HCT116 (cell line): ENCODE data around the gene FAHD1. TPM values are rescaled to one million over a fixed set of nuclear protein-coding genes. Genes with fewer than 3 reads are reported as not detected.

Experiments
- ATAC-seq: fragments of 200-7000 bp; cut with Tn5 transposase; 2 replicates; pipeline ENCODE4 v1.9.1; 2020; ENCODE audit warnings: mild to moderate bottlenecking, moderate library complexity
- BruUV-seq: library from RNA; stranded (reverse); fragments of 400-500 nt; replicated peaks from 2 replicates; lab custom pipeline; 2021; lab: Mats Ljungman, UMichigan
- CTCF ChIA-PET: fragments of 300-600 bp; sonication (Branson Sonifier 250); formaldehyde crosslinking; loops from one replicate; lab custom pipeline; 2021; ENCODE audit warnings: antibody characterized with exemption; lab: Charles Lee
- POLR2A ChIA-PET: fragments of 300-600, 350-600 bp; sonication (Branson Sonifier 250); formaldehyde crosslinking; loops from one replicate; lab custom pipeline; 2021; ENCODE audit warnings: antibody characterized with exemption; lab: Charles Lee
- RAD21 ChIA-PET, 2 experiments: fragments of 300-600 bp; sonication (Branson Sonifier 250); formaldehyde crosslinking; loops; one replicate each; lab custom pipeline; 2023; ENCODE audit warnings: low total read pairs in 2 of 2; ENCODE audit not compliant: uncharacterized antibody in 2 of 2, unreplicated experiment in 2 of 2, low non-redundant PET in 1 of 2; lab: Charles Lee
- DNase-seq: peaks from one replicate; pipeline ENCODE4 v3.0.0-alpha.2; 2010; ENCODE audit warnings: low read depth, low spot score
- H2AFZ ChIP-seq: fragments of 200-600 bp; shearing (Covaris generic), sonication (generic); 2 replicates; pipeline ENCODE4 v1.6.1; 2017; ENCODE audit warnings: low read depth, mixed run types, mixed read lengths, antibody characterized with exemption, low read length; ENCODE audit not compliant: poor library complexity, severe bottlenecking
- H3K27ac ChIP-seq: 2 replicates; pipeline ENCODE4 v1.5.1; 2012; ENCODE audit warnings: low read depth, low read length
- H3K27me3 ChIP-seq: fragments of 200-600 bp; sonication (generic); 2 replicates; pipeline ENCODE4 v1.6.1; 2016; ENCODE audit warnings: mixed run types, low read length, mixed read lengths; ENCODE audit not compliant: insufficient read depth
- H3K36me3 ChIP-seq, 2 experiments: fragments of 200-500 bp in 1 of 2; fragments of 200-600 bp in 1 of 2; sonication (Bioruptor generic) in 1 of 2; sonication (generic) in 1 of 2; 2 replicates each; pipeline versions ENCODE4 v1.5.1 to v1.6.1; 2014 to 2016; ENCODE audit warnings: low read length in 2 of 2, inconsistent platforms in 1 of 2, mixed read lengths in 1 of 2, mixed run types in 1 of 2; ENCODE audit not compliant: insufficient read depth in 2 of 2, control insufficient read depth in 1 of 2
- H3K4me1 ChIP-seq, 2 experiments: fragments of 200-600 bp in 1 of 2; sonication (generic) in 1 of 2; 2 replicates each; pipeline versions ENCODE4 v1.5.1 to v1.6.1; 2012 to 2017; ENCODE audit warnings: low read length in 2 of 2, inconsistent platforms in 1 of 2, mild to moderate bottlenecking in 1 of 2, mixed read lengths in 1 of 2, mixed run types in 1 of 2, moderate library complexity in 1 of 2; ENCODE audit not compliant: insufficient read depth in 2 of 2, control insufficient read depth in 1 of 2
- H3K4me2 ChIP-seq: fragments of 200-600 bp; sonication (generic); 2 replicates; pipeline ENCODE4 v1.6.1; 2017; ENCODE audit warnings: mixed run types, low read length, mixed read lengths
- H3K4me3 ChIP-seq, 2 experiments: fragments of 200-600 bp in 1 of 2; sonication (generic) in 1 of 2; replicated peaks in 1 of 2; 2 replicates each; pipeline ENCODE4 v1.5.1; 2011 to 2016; ENCODE audit warnings: low read length in 2 of 2, control low read depth in 1 of 2, low read depth in 1 of 2, mild to moderate bottlenecking in 1 of 2, mixed read lengths in 1 of 2, mixed run types in 1 of 2
- H3K79me2 ChIP-seq: fragments of 200-600 bp; sonication (generic); 2 replicates; pipeline ENCODE4 v1.6.1; 2017; ENCODE audit warnings: mild to moderate bottlenecking, mixed run types, low read length, moderate library complexity, mixed read lengths; ENCODE audit not compliant: insufficient read depth
- H3K9ac ChIP-seq: fragments of 200-600 bp; sonication (generic); 2 replicates; pipeline ENCODE4 v1.6.1; 2016; ENCODE audit warnings: low read length, mixed read lengths
- H3K9me2 ChIP-seq: fragments of 200-600 bp; sonication (generic), shearing (Covaris generic); 2 replicates; pipeline ENCODE4 v1.6.1; 2017; ENCODE audit warnings: mixed run types, mild to moderate bottlenecking, moderate library complexity; ENCODE audit not compliant: insufficient read depth
- H3K9me3 ChIP-seq, 2 experiments: fragments of 200-500 bp in 1 of 2; fragments of 200-600 bp in 1 of 2; sonication (Bioruptor generic) in 1 of 2; sonication (generic) in 1 of 2; 2 replicates each; pipeline ENCODE4 v1.6.1; 2014 to 2017; ENCODE audit warnings: low read length in 2 of 2, mixed read lengths in 2 of 2, inconsistent platforms in 1 of 2, low read depth in 1 of 2, mild to moderate bottlenecking in 1 of 2, mixed run types in 1 of 2, moderate library complexity in 1 of 2; ENCODE audit not compliant: control insufficient read depth in 1 of 2, insufficient read depth in 1 of 2
- H4K20me1 ChIP-seq: fragments of 200-600 bp; sonication (generic), shearing (Covaris generic); 2 replicates; pipeline ENCODE4 v1.6.1; 2017; ENCODE audit warnings: mixed run types, mild to moderate bottlenecking, moderate library complexity; ENCODE audit not compliant: insufficient read depth
- CBX3 ChIP-seq: IDR thresholded peaks from 2 replicates; pipeline ENCODE4 v1.6.1; 2012; ENCODE audit warnings: low read depth
- EGR1 ChIP-seq: IDR thresholded peaks from 2 replicates; pipeline ENCODE4 v1.6.1; 2012; ENCODE audit warnings: low read depth
- ELF1 ChIP-seq: IDR thresholded peaks from 2 replicates; pipeline ENCODE4 v1.6.1; 2012; ENCODE audit warnings: low read depth, borderline replicate concordance
- EZH2 ChIP-seq: fragments of 200-600 bp; sonication (generic); IDR thresholded peaks from 2 replicates; pipeline ENCODE4 v1.6.1; 2017; ENCODE audit warnings: antibody characterized with exemption, mixed run types
- EZH2phosphoT487 ChIP-seq: fragments of 200-600 bp; IDR thresholded peaks from 2 replicates; pipeline ENCODE4 v1.6.1; 2018; ENCODE audit warnings: antibody characterized with exemption, borderline replicate concordance
- FOSL1 ChIP-seq: IDR thresholded peaks from 2 replicates; pipeline ENCODE4 v1.6.1; 2012; ENCODE audit warnings: low read depth
- JUND ChIP-seq: IDR thresholded peaks from 2 replicates; pipeline ENCODE4 v1.6.1; 2012
- POLR2AphosphoS5 ChIP-seq: IDR thresholded peaks from 2 replicates; pipeline ENCODE4 v1.6.1; 2011; ENCODE audit warnings: mild to moderate bottlenecking, low read depth, low read length, moderate library complexity
- SRF ChIP-seq: IDR thresholded peaks from 2 replicates; pipeline ENCODE4 v1.6.1; 2012; ENCODE audit warnings: low read depth
- TCF7L2 ChIP-seq: IDR thresholded peaks from 2 replicates; pipeline ENCODE4 v1.7.0; 2011; ENCODE audit warnings: borderline replicate concordance, inconsistent platforms; ENCODE audit not compliant: insufficient read depth, insufficient read length; ENCODE audit errors: extremely low read depth
- YY1 ChIP-seq: IDR thresholded peaks from 2 replicates; pipeline ENCODE4 v1.6.1; 2011; ENCODE audit warnings: low read length, low read depth, moderate library complexity, mild to moderate bottlenecking; ENCODE audit not compliant: insufficient replicate concordance; ENCODE audit errors: extremely low read depth
- ZNF274 ChIP-seq: fragments of 200-500 bp; sonication (Bioruptor generic); IDR thresholded peaks from 2 replicates; pipeline ENCODE4 v1.6.1; 2014; ENCODE audit warnings: mild to moderate bottlenecking, low read depth, low read length, inconsistent platforms
- intact Hi-C: fragments of 100-400 bp; cut with micrococcal nuclease; formaldehyde crosslinking; loops from 2 replicates; pipeline ENCODE4 v1.10.0; 2022
- total RNA-seq: library from RNA; stranded (reverse); gene quantifications from one replicate; pipeline ENCODE4 v1.2.1, GENCODE V29; 2021; ENCODE audit not compliant: unreplicated experiment
- TF ChIP-seq, protein P1 (sequence below): IDR thresholded peaks from 2 replicates; pipeline ENCODE4 v1.6.1; 2011; ENCODE audit warnings: mild to moderate bottlenecking, low read length, moderate library complexity; ENCODE audit not compliant: insufficient replicate concordance; ENCODE audit errors: extremely low read depth
- TF ChIP-seq, protein P2 (sequence below), 3 experiments: fragments of 200-600 bp in 1 of 3; sonication (generic) in 1 of 3; IDR thresholded peaks in 2 of 3; conservative IDR thresholded peaks in 1 of 3; 2 replicates each; pipeline ENCODE4 v1.5.1; 2012 to 2017; ENCODE audit warnings: low read depth in 2 of 3, low read length in 2 of 3, antibody characterized with exemption in 1 of 3, borderline replicate concordance in 1 of 3, control low read depth in 1 of 3, mild to moderate bottlenecking in 1 of 3, mixed read lengths in 1 of 3, mixed run types in 1 of 3, moderate library complexity in 1 of 3; ENCODE audit not compliant: insufficient read depth in 1 of 3
- TF ChIP-seq, protein P3 (sequence below): IDR thresholded peaks from 2 replicates; pipeline ENCODE4 v1.6.1; 2012

Gene FAHD1
- total RNA-seq, 1 experiment from 2014 or later: 25.8 TPM

- no peaks in the 10 kb centered on the region for H4K20me1 ChIP-seq
- H3K9me3 ChIP-seq: no peaks in the 10 kb centered on the region
- no peaks in the 10 kb centered on the region; a peak in 2 of 4 replicates for H3K36me3 ChIP-seq
- H3K9ac ChIP-seq: no peak overlapping the region
- no TSS peak for BruUV-seq
- RAD21 ChIA-PET: no interaction called here
- CTCF ChIA-PET: no interaction called here
- TF ChIP-seq SRF (no peak), ZNF274 (no peak), CBX3 (no peak), POLR2AphosphoS5 (no peak), EZH2 (no peak), JUND (no peak), EZH2phosphoT487 (no peak), TCF7L2 (no peak), FOSL1 (no peak), ELF1 (no peak), YY1 (no peak), EGR1 (no peak)
- TF ChIP-seq, protein P1, sequence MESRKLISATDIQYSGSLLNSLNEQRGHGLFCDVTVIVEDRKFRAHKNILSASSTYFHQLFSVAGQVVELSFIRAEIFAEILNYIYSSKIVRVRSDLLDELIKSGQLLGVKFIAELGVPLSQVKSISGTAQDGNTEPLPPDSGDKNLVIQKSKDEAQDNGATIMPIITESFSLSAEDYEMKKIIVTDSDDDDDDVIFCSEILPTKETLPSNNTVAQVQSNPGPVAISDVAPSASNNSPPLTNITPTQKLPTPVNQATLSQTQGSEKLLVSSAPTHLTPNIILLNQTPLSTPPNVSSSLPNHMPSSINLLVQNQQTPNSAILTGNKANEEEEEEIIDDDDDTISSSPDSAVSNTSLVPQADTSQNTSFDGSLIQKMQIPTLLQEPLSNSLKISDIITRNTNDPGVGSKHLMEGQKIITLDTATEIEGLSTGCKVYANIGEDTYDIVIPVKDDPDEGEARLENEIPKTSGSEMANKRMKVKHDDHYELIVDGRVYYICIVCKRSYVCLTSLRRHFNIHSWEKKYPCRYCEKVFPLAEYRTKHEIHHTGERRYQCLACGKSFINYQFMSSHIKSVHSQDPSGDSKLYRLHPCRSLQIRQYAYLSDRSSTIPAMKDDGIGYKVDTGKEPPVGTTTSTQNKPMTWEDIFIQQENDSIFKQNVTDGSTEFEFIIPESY: no peak
- TF ChIP-seq, protein P2, sequence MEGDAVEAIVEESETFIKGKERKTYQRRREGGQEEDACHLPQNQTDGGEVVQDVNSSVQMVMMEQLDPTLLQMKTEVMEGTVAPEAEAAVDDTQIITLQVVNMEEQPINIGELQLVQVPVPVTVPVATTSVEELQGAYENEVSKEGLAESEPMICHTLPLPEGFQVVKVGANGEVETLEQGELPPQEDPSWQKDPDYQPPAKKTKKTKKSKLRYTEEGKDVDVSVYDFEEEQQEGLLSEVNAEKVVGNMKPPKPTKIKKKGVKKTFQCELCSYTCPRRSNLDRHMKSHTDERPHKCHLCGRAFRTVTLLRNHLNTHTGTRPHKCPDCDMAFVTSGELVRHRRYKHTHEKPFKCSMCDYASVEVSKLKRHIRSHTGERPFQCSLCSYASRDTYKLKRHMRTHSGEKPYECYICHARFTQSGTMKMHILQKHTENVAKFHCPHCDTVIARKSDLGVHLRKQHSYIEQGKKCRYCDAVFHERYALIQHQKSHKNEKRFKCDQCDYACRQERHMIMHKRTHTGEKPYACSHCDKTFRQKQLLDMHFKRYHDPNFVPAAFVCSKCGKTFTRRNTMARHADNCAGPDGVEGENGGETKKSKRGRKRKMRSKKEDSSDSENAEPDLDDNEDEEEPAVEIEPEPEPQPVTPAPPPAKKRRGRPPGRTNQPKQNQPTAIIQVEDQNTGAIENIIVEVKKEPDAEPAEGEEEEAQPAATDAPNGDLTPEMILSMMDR (IDR thresholded peaks at IDR 0.05 in 2 of 3, conservative IDR thresholded peaks at IDR 0.05 in 1 of 3; ENCODE audit: borderline replicate concordance in 1 of 3, insufficient read depth in 1 of 3, low read depth in 2 of 3, low read length in 2 of 3): no peak
- TF ChIP-seq, protein P3, sequence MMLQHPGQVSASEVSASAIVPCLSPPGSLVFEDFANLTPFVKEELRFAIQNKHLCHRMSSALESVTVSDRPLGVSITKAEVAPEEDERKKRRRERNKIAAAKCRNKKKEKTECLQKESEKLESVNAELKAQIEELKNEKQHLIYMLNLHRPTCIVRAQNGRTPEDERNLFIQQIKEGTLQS: no peak
- H3K9me2 ChIP-seq: no peaks in the 10 kb centered on the region
- no peaks in the 10 kb centered on the region for H3K4me1 ChIP-seq
- ATAC-seq: no peak
- no peak for DNase-seq
- POLR2A ChIA-PET: no interaction called here
- H3K27ac ChIP-seq: no peak overlapping the region
- H2AFZ ChIP-seq: no peak overlapping the region
- H3K4me3 ChIP-seq: no peak overlapping the region
- intact Hi-C loops: no loop called here
- no peak overlapping the region for H3K4me2 ChIP-seq
- peaks cover 24% of the 10 kb centered on the region for H3K79me2 ChIP-seq
- no peaks in the 10 kb centered on the region for H3K27me3 ChIP-seq
Measured at GRCh38 chr16:1790261-1790610, 36.8 kb upstream of the FAHD1 start.
